Omental fat pad (tissue), 4 donors: ENCODE data around the gene TBC1D10B. TPM values are rescaled to one million over a fixed set of nuclear protein-coding genes. Genes with fewer than 3 reads are reported as not detected.

ENCODE experiments used
- ATAC-seq: fragments of 150-250 bp; one replicate; pipeline ENCODE4 v1.9.1; 2016; ENCODE audit warnings: mild to moderate bottlenecking, moderate library complexity; ENCODE audit not compliant: low FRiP score
- DNase-seq: peaks from one replicate; pipeline ENCODE4 v3.0.0-alpha.2; 2019; ENCODE audit warnings: low spot score
- total RNA-seq, 4 donors: library from RNA; depleted of rRNA; stranded (reverse); fragments of >200 nt; gene quantifications; one replicate each; pipeline ENCODE4 v1.1.0, GENCODE V29; 2016
- TF ChIP-seq, protein P1 (sequence below), 3 donors: fragments of 450-650 bp; IDR thresholded peaks; one replicate each; pipeline ENCODE4 v1.5.1; 2016 to 2017; ENCODE audit warnings: antibody characterized with exemption in 3 of 3, mild to moderate bottlenecking in 3 of 3, moderate library complexity in 2 of 3

Gene TBC1D10B
- total RNA-seq, 4 donors from 2014 or later: 19.0 to 28.6 (median 26.7) TPM

DNA sequence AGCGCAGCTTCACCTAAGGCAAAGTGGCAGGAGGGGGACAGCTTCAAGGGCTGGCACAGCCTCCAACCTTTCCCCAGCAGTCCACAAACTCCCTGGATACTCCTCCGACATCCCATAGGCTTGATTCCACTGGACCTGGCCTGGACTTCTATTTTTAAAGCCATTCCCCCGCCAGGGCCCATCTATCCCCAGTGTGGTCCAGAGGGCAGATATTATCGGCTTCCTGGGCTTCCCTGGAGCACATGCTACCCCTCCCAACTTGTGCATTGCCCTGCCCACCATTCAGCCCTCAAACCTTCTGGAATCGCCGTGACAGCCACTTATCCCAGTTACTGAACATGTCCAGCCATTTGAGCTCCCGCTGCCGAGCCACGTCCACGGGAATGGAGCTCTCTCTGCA is 5.1 kb downstream of the TBC1D10B start:
- DNase-seq (no peak), ATAC-seq (no peak)
- TF ChIP-seq, protein P1, sequence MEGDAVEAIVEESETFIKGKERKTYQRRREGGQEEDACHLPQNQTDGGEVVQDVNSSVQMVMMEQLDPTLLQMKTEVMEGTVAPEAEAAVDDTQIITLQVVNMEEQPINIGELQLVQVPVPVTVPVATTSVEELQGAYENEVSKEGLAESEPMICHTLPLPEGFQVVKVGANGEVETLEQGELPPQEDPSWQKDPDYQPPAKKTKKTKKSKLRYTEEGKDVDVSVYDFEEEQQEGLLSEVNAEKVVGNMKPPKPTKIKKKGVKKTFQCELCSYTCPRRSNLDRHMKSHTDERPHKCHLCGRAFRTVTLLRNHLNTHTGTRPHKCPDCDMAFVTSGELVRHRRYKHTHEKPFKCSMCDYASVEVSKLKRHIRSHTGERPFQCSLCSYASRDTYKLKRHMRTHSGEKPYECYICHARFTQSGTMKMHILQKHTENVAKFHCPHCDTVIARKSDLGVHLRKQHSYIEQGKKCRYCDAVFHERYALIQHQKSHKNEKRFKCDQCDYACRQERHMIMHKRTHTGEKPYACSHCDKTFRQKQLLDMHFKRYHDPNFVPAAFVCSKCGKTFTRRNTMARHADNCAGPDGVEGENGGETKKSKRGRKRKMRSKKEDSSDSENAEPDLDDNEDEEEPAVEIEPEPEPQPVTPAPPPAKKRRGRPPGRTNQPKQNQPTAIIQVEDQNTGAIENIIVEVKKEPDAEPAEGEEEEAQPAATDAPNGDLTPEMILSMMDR (IDR thresholded peaks at IDR 0.05): no peak

DNA sequence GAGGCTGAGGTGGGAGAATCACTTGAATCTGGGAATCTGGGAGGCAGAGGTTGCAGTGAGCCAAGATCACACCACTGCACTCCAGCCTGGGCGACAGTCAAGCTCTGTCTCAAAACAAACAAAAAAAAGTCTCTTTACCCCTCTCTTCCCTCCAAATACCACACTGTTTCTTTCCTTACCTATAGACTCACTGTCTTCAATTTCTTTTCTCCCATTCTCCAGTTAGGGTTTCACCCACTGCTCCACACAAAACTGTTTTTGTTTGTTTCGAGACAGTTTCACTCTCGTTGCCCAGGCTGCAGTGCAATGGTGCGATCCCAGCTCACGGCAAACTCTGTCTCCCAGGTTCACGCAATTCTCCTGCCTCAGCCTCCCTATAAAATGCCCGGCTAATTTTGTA is 9.1 kb downstream of the TBC1D10B start:
- TF ChIP-seq, protein P1 (IDR thresholded peaks at IDR 0.05): no peak
- ATAC-seq (no peak), DNase-seq (no peak)

DNA sequence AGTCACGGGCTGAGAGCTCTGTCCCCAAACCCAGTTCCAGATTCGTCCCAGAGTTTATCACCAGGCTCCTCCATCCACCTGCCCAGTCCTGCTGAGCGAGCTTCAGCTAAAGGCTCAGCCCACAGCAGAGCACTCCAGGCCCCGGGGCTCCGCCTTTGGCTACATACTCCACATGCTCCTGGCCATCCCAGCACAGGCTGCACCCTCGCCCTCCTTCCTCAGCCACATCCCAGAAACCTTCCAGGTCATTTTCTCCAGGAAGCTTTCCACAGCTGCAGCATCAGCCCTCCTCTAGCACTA is 10.5 kb downstream of the TBC1D10B start:
- ATAC-seq: no peak
- DNase-seq: no peak
- TF ChIP-seq, protein P1 (IDR thresholded peaks at IDR 0.05): no peak

DNA sequence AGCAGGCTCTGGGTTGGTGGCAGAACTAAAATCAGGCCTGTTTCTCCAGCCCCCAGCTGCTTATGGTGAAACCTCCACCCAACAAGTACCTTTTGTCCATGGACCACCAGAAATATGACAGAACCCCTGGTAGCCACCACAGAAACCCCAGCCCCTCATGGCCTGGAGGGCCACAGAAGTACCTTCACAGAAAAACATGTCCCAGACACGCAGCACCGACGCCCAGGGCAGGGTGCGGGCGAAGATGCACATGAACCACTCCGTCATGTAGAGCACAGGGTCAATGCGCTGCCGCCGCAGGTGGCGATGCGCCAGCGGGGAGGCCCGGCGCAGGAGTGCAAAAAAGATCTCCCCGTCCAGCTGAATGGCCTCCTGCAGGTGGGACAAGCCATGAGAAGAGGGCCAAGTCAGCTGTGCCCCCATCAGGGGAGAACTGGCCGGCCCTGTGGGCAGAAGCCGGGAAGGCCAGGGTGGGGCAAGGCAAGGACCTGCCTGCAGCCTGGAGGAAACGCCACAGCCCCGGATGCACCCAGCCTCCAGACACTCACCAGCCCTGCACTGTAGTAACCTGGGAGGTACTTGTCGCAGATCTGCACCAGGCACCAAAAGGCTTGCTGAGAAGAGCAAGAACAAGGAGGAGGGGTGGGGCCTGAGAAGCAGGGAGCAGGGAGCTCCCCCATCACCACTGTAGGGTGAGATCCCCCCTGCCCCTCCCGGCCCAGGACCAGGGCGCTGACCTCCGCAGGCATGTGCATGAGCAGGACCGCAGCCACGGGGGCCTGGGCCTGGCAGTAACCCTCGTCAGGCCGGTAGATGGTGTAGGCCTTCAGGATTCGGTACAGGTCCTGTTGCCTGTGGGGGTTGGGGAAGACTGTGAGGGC is 11.1 kb downstream of the TBC1D10B start:
- no peak for ATAC-seq
- no peak for DNase-seq
- TF ChIP-seq, protein P1 (IDR thresholded peaks at IDR 0.05): no peak

DNA sequence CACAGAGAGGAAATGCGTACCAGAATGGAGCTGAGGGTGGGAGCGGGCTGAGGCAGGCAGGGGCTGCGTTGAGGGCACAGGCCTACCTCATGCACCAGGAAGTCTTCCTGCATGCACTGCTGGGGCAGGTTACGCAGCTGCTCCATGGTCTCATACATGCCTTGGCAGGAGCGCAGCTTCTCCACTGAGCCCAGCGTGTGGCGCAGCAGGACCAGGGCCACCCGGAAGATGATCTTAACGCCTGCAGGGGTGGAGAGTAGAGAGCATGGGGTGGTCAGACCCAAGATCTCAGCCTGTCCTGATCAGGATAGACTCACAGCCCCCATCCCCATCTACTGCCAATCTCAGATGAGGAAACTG is 11.7 kb downstream of the TBC1D10B start:
- TF ChIP-seq, protein P1 (IDR thresholded peaks at IDR 0.05): no peak
- DNase-seq: no peak
- ATAC-seq: no peak

DNA sequence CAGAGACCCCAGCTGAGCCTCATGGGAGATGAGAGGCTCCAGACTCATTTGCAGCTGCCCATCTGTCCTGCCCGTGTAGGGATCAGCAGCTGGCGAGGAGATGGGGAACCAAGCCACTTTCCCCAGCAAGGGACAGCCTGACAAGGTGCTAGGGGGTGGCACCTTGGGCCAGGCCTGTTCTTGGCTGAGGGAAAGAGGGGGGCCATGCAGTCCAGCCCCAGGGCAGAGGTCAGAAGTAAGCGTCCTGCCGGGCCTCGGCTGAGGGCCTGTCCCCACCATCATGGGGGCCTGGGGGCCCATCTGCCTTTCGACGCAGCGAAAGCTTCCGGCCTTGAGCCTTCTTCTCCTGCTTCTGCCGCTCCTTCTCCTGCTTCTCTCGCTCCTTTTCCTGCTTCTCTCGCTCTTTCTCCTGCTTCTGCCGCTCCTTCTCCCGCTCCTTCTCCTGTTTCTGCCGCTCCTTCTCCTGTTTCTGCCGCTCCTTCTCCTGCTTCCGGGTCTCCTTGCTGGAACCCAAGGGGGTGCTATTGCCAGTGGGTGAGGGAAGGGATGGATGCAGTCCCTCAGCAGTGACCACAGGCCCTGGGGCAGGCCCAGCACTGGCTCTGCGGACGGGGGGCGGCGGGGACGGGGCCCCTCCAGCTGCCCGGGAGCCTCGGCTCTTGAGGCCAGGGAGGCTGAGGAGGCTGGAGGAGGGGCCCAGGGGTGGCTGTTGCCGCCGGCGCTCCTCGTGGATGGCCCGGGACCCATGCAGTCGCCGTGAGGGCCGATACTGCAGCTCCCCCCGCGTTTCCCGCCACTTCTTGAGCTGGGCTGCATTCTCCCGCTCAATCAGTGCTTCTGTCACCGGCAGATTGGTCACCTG is 12.3 kb downstream of the TBC1D10B start:
- TF ChIP-seq, protein P1 (IDR thresholded peaks at IDR 0.05): no peak
- no peak for ATAC-seq

More for the DNA sequence above, 12.3 kb downstream of the TBC1D10B start:
- no peak for DNase-seq
